Mesothelial cell of epicardium (in vitro differentiated cells): ENCODE measurements around the gene FAM200A. TPM values are rescaled to one million over a fixed set of nuclear protein-coding genes. Genes with fewer than 3 reads are reported as not detected.

Experiments used
- DNase-seq, 2 experiments: peaks; one replicate each; pipeline ENCODE4 v3.0.0; 2021; ENCODE audit warnings: low spot score in 2 of 2; ENCODE audit not compliant: unreplicated experiment in 2 of 2
- H3K27ac Mint-ChIP-seq: 2 replicates; pipeline ENCODE4 v1.8.0; 2021; ENCODE audit warnings: mixed read lengths
- H3K27me3 Mint-ChIP-seq: 2 replicates; pipeline ENCODE4 v1.8.0; 2021; ENCODE audit warnings: low read depth, mixed read lengths
- H3K36me3 Mint-ChIP-seq: 2 replicates; pipeline ENCODE4 v1.8.0; 2021; ENCODE audit warnings: mixed read lengths
- H3K4me1 Mint-ChIP-seq: 2 replicates; pipeline ENCODE4 v1.8.0; 2021; ENCODE audit warnings: mixed read lengths
- H3K4me3 Mint-ChIP-seq: 2 replicates; pipeline ENCODE4 v1.8.0; 2021; ENCODE audit warnings: mild to moderate bottlenecking, moderate library complexity, mixed read lengths
- H3K9me3 Mint-ChIP-seq: 2 replicates; pipeline ENCODE4 v1.8.0; 2021; ENCODE audit warnings: mixed read lengths
- CTCF ChIP-seq: fragments of 200-600 bp; sonication (generic); IDR thresholded peaks from one replicate; pipeline ENCODE4 v1.5.0; 2021; ENCODE audit warnings: antibody characterized with exemption; ENCODE audit not compliant: unreplicated experiment
- total RNA-seq: library from RNA; stranded (reverse); gene quantifications from 3 replicates; pipeline ENCODE4 v1.2.1, GENCODE V29; 2021

FAM200A gene
- total RNA-seq, 1 donor from 2014 or later = 9.4 TPM

- DNase-seq = no peak
- H3K4me1 Mint-ChIP-seq = no peaks in the 10 kb centered on the region
- no peaks in the 10 kb centered on the region for H3K27me3 Mint-ChIP-seq
- H3K27ac Mint-ChIP-seq = no peak overlapping the region
- H3K4me3 Mint-ChIP-seq = no peak overlapping the region
- H3K9me3 Mint-ChIP-seq = peaks cover 57% of the 10 kb centered on the region
- TF ChIP-seq CTCF = no peak
- peaks cover 79% of the 10 kb centered on the region for H3K36me3 Mint-ChIP-seq
These were observed 20.6 kb downstream of the FAM200A start for GRCh38 chr7:99531354-99531765.

GRCh38 chr7:99525713-99526440 lies 26.0 kb downstream of the FAM200A start:
- Mint-ChIP-seq H3K4me3 (no peak overlapping the region), H3K9me3 (peaks cover 19% of the 10 kb centered on the region), H3K27me3 (no peaks in the 10 kb centered on the region), H3K4me1 (no peaks in the 10 kb centered on the region), H3K27ac (no peak overlapping the region), H3K36me3 (peaks cover 59% of the 10 kb centered on the region)
- DNase-seq = no peak
- no peak for TF ChIP-seq CTCF

- no peaks in the 10 kb centered on the region for H3K4me1 Mint-ChIP-seq
- no peak for TF ChIP-seq CTCF
- H3K4me3 Mint-ChIP-seq = no peak overlapping the region
- no peaks in the 10 kb centered on the region for H3K27me3 Mint-ChIP-seq
- H3K27ac Mint-ChIP-seq = no peak overlapping the region
- no peaks in the 10 kb centered on the region for H3K9me3 Mint-ChIP-seq
- no peak for DNase-seq
- H3K36me3 Mint-ChIP-seq = peaks cover 38% of the 10 kb centered on the region
These were observed 30.5 kb downstream of the FAM200A start for GRCh38 chr7:99521399-99521798.

- Mint-ChIP-seq H3K9me3 (no peaks in the 10 kb centered on the region), H3K4me3 (no peak overlapping the region), H3K27me3 (no peaks in the 10 kb centered on the region), H3K4me1 (no peaks in the 10 kb centered on the region), H3K27ac (no peak overlapping the region), H3K36me3 (peaks cover 29% of the 10 kb centered on the region)
- no peak for TF ChIP-seq CTCF
- no peak for DNase-seq
These were observed 37.9 kb downstream of the FAM200A start for GRCh38 chr7:99514050-99514449.

DNA sequence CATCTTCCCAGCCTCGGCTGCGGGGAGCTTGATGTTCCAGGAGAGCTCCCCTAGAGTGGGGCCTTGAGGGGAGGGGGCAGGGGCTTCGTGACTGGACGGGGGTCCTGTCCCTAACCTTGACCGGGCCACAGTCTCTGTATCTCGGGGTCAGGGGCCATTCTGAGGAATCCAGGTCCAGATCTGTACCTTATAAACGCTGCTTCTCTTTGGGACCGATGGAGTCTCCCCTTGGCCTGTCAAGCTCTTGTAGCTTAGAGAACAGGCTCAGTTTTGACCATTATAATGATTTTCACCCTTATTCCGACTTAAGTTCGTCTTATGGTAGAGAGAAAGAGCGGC lies 46.6 kb downstream of the FAM200A start:
- H3K9me3 Mint-ChIP-seq = no peaks in the 10 kb centered on the region
- peak overlapping the region; percentile 96 for H3K4me3 Mint-ChIP-seq
- TF ChIP-seq CTCF = no peak
- peaks cover 1% of the 10 kb centered on the region for H3K36me3 Mint-ChIP-seq
- no peaks in the 10 kb centered on the region for H3K27me3 Mint-ChIP-seq
- no peak for DNase-seq
- H3K27ac Mint-ChIP-seq = peak overlapping the region; percentile 98
- H3K4me1 Mint-ChIP-seq = peaks cover 18% of the 10 kb centered on the region
